NCI-H187 treated with DMSO at 0.1 percent for 48 hours (cell line): ENCODE measurements around the gene SNHG17.
"Not testable (repeated sequence)": the region's sequence is repeated elsewhere in the genome, so short reads cannot be mapped to it uniquely, and the experiment has no call there.

Source experiments
- DNase-seq: peaks from one replicate; lab custom pipeline; 2025; lab: John Stamatoyannopoulos, UW

SNHG17 gene

GRCh38 chr20:38434770-38435554 is at the start of gene SNHG17:
Gene SNHG17, minus strand, starts transcription at chr20:38435328.
- DNase-seq, result peak; percentile 26

DNA sequence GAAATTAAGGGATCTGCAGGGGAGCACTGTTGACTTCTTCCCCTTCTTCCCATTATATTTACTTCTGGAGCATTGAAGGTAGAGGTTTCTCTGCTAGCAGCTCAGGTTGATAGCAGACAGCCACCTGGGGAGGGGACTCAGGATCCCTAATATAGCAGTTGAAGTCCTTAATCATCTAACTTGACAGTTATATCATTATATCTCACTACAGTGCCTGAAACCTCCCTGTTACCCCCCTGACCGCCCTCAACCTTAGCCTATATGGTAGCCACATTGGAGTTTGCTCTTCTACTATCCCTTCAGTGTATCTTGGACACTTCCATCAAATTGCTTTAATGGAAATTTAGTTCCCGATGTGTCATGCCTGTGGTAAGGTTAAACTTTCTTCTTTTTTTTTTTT is 44.5 kb upstream of the SNHG17 start:
- no peak for DNase-seq

DNA sequence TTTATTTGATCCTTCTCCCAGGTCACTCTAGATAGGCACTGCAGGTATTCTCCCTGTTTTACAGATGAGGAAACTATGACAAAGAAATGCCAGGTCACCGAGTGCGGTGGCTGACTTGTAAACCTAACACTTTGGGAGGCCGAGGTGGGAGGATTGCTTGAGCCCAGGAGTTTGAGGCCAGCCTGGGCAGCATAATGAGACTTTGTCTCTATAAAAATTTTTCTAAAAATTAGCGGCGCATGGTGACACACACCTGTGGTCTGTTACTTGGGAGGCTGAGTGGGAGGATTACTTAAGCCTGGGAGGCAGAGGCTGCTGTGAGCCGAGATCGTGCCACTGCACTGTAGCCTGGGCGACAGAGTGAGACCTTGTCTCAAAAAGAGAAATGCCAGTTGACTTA is 42.6 kb upstream of the SNHG17 start:
- DNase-seq, result no peak

GRCh38 chr20:38473367-38473795 is 38.3 kb upstream of the SNHG17 start:
- no peak for DNase-seq

DNA sequence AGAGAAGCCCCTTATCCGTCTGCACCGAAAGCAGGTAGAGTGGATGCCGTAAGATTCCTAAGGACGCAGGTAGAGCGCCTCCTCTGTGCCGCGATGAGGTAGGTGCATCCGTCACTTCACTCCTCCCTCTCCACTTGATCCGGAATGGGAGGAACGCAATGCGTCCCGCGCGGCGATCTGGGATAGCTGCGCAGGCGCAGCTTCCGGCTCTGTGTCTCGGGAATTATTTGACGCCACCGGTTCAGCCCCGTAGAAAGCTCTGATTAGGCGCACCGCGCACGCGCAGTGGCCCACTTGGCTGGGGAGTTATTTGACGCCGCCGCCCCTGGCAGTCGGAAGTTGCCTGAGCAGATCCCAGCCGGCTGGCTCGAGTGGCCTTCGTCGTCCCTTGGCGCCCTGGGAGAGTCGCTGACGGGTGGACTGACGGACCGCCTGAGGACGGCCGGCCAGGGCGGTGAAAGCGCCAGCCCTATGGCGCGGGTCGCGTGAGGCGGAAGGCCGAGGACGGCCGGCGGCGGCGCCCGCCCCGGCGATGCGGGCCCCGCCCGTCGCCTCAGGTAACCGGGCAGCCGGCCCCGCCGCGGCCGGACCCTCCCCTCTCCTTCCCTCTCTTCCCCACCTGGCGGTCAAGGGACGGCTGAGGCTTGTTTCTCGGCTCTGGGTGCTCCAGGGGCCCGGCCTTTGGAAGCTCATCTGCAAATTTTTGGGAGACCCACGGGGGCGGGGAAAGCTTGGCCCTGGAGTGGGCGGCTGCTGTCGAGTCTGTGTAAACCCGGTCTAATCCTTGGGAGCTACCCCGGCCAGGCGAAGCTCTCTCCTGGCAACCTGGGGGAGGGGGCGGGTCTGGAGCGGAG is 37.6 kb upstream of the SNHG17 start, which contains the start of gene RALGAPB:
Gene RALGAPB, plus strand, starts transcription at position 331 of the 854 bp plus-strand sequence. CDS start 15,590 bp downstream, outside the sequence.
- peak; percentile 84 for DNase-seq

DNA sequence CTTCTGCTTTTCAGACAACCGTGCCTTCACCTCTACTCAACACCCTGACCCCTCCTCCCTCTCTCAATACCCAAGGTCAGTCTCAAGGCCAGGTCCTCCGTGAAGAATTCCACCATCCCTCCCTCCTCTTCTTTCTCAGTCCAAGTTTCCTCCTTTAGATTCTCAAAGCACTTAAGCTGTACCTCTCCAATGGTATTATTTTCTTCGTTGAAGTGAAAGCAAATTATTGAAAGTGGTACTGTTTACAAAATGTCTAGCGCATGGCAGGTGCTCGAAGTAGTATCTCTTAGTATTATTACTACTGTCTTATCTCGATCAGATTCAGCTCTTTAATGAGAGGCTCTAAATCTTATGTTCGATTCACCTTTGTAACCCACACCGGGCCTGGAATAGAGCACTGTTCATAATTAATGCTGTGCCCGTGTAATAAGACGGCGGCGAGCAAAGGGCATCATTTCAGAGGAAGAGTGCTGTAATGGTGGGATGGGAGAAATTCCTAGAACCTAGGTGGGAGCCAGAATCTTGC is 36.9 kb upstream of the SNHG17 start:
- DNase-seq, result no peak

DNA sequence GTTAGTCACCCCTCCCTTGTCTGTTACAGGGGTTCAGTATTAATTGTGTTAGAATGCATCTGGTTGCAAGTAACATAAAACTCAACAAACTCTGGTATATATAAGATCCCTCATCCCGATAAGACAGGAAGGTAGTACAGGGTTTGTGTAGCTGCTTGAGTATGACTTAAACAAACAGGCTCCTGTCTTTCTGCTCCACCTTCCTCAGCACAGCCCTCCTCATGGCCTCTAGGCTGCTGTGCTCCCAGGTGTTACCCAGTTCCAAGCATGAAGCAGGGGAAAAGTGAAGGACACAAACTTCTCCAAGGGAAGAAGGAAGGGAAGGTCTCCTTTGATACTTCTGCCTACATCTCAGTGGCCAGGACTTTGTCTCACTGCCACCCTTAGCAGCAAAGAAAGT is 36.1 kb upstream of the SNHG17 start:
- DNase-seq, result no peak

DNA sequence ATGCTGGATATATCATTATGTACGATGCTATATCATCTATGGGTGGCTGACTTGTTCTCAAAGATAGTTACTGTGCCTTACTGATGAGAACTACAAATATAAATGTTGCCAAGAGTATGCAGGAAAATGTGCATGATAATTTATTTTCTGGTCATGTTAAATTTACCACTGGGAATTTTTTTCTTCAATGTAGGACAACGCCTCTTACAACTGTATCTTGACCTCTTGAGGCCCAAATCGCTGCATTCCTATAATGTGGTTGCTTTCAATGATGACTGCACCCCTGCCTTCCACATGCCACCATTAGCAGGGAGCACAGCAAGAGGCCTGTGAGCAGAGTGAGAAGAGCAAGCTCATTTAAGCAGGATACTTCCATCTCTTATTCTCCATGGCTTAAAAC is 31.9 kb upstream of the SNHG17 start:
- DNase-seq, result no peak

DNA sequence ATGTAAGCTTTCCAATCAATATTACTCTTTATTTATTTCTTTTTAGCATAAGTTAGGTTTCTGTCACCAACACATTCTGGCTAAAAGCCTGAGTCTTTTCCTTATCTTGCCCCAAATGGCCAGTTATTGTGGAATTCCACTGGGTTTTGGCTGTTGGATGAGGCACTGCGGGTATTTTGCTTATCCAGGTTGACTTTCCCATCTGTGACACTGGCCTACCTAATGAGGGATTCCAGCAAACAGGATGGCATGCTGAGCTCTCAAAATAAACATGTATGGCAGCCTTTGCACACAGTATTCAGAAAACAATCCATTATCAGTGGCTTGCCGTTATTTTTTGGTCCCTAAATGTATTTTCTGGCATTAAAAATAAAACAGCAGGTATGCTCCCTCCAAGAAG is 31.0 kb upstream of the SNHG17 start:
- no peak for DNase-seq

DNA sequence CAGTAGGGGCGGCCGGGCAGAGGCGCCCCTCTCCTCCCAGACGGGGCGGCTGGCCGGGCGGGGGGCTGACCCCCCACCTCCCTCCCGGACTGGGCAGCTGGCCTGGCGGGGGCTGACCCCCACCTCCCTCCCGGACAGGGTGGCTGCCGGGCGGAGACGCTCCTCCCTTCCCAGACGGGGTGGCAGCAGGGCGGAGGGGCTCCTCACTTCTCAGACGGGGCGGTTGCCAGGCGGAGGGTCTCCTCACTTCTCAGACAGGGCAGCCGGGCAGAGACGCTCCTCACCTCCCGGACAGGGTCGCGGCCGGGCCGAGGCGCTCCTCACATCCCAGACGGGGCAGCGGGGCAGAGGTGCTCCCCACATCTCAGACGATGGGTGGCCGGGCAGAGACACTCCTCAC is 26.4 kb upstream of the SNHG17 start:
- not testable (repeated sequence) for DNase-seq

- not testable (repeated sequence) for DNase-seq
Observed at GRCh38 chr20:38461167-38461566, 26.0 kb upstream of the SNHG17 start.

GRCh38 chr20:38460631-38461030 is 25.5 kb upstream of the SNHG17 start:
- DNase-seq, result not testable (repeated sequence)

DNA sequence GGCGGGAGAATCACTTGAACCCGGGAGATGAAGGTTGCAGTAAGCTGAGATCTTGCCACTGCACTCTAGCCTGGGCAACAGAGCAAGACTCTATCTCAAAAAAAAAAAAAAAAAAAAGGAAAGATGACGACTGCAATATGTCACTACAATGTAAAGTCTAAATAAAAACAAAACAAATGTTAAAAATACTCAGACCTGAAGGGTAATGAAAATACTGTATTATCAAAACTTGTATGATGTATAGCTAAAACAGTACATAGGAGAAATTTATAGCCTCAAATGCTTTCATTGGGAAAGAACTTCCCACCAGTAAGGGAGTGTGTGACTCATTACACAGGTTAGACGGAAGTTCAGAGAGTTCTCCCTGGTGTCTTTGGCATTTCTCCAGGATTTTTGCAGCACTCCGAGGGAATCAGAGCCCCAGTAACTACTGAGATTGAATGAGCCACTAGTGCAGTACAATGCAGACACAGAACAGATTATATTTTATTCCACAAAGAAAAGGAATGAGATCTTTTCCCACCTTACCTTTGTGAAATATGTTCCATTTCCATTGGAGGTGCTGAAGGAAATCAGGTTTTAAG is 25.0 kb upstream of the SNHG17 start:
- peak; percentile 45 for DNase-seq

DNA sequence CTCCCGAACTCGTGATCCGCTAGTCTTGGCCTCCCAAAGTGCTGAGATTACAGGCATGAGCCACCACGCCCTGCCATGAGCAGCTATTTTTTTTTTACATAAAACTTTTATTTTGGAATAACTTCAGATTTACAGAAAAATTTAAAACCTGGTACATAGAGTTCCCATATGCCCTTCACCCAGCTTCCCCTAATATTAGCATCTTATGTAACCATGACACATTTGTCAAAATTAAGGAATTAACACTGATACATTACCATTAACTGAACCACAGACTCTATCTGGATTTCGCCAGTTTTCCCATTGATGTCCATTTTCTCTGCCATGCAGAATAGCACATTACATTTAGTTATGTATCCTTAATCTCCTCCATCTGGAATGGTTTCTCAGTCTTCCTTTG is 23.2 kb upstream of the SNHG17 start:
- no peak for DNase-seq

- DNase-seq, result no peak
Observed at GRCh38 chr20:38454556-38455473, 19.7 kb upstream of the SNHG17 start.

DNA sequence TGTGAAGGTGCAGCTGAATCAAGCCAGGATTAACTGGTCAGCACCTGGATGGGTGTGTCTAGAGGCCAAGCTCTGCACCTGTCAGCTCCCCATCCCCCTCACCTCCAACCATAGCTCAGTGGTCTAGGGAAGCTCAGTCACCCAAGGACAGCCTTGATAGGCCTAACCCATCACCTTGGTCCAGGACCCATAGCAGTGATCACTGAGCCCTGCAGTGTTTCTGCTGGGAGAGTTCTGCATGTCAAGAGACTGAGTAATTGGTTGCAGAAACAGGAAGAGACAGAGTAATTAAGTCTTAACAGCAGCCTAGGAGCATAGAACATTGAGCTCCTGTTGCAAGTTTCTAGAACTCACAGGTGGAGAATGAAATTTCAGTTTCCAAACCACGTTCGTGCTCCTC is 18.8 kb upstream of the SNHG17 start:
- DNase-seq, result no peak

- DNase-seq, result no peak
Observed at GRCh38 chr20:38452880-38453624, 17.9 kb upstream of the SNHG17 start.

DNA sequence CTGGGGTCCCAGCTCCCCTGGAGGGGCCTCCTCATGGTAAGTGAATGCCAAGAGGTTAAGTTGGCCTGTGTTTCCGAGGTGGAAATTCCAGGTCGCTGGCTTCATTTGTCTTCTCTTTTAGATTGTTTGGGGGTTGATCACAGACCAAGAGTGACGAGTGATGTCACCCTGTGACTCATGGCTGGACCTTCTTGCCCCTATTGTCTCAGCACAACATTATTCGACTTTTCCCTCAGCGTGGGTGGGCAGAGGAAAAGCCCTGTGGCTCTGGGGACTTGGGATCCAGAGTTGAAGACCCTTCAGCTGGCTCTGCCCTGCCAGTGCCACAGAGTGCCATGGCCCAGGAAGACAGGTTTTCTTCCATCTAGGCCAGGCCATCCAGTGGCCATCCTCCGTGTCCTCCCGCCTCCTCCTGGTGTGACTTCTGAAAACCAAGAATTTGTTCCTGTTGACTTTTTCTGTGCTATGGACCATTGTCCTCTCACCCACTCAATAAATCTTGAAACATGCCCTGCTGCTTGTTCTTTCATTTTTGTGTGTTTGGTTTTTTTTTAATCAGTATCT is 15.4 kb upstream of the SNHG17 start:
- no peak for DNase-seq

DNA sequence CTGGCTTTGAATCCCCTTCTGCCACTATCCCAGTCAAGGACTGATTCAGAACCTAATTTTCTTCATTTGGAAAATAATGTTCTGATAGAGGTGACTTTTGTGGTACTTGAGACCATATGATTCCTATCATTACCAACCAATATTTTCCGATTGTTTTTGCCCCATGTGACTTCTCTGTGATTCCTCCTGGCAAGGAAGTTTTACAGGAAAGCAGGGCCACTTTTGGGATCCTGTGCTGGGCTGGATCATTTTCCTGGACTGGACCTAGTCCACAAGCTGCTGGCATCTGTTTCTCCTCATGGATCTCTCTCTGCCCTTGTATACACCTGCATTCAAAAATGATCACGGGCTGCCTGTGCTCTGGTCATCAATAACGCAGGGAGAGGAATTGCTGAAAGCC is 13.9 kb upstream of the SNHG17 start:
- no peak for DNase-seq
